Suprapubic skin (tissue), 4 donors: ENCODE measurements around the gene PRRT1.

Experiments
- CTCF ChIP-seq, 2 donors: fragments of 200-600 bp in 1 of 2; fragments of 450-650 bp in 1 of 2; sonication (generic) in 1 of 2; IDR thresholded peaks; one replicate each; pipeline ENCODE4 v1.5.1; 2016 to 2019; ENCODE audit warnings: antibody characterized with exemption in 2 of 2, mild to moderate bottlenecking in 1 of 2, moderate library complexity in 1 of 2
- EP300 ChIP-seq: sonication (generic); formaldehyde crosslinking; IDR thresholded peaks from one replicate; pipeline ENCODE4 v1.6.1; 2017; ENCODE audit warnings: antibody characterized with exemption
- POLR2A ChIP-seq, 2 donors: fragments of 450-650 bp; IDR thresholded peaks; one replicate each; pipeline ENCODE4 v1.6.1; 2017; ENCODE audit warnings: antibody characterized with exemption in 2 of 2, mild to moderate bottlenecking in 2 of 2, moderate library complexity in 2 of 2
- POLR2AphosphoS5 ChIP-seq, 3 donors: sonication (generic); formaldehyde crosslinking; IDR thresholded peaks; one replicate each; pipeline ENCODE4 v1.6.1; 2017; ENCODE audit warnings: antibody characterized with exemption in 3 of 3

- TF ChIP-seq CTCF (IDR thresholded peaks at IDR 0.05): no peak
- TF ChIP-seq POLR2AphosphoS5 (IDR thresholded peaks at IDR 0.05): no peak
- TF ChIP-seq POLR2A (IDR thresholded peaks at IDR 0.05): no peak
- TF ChIP-seq EP300: no peak
Measured at GRCh38 chr6:32108727-32109113, 43.0 kb downstream of the PRRT1 start.
